Stimulated activated memory B cell treated with anti-CD40 and anti-IgM and Interleukin-4, amounts not matched to agents 10 μg/mL and 1 μg/mL and 100 μg/mL, for 72 hours (primary cell): ENCODE measurements around the gene POU2F3.

ENCODE experiments used
- ATAC-seq: fragments of 150-1000 bp; cut with Tn5 transposase; 2 replicates; pipeline ENCODE4 v1.10.0; 2021
- H3K27ac Mint-ChIP-seq: one replicate; pipeline ENCODE4 v1.8.0; 2022; ENCODE audit warnings: mild to moderate bottlenecking, mixed read lengths
- H3K27me3 Mint-ChIP-seq: one replicate; pipeline ENCODE4 v1.8.0; 2022; ENCODE audit warnings: mixed read lengths
- H3K36me3 Mint-ChIP-seq: one replicate; pipeline ENCODE4 v1.8.0; 2022; ENCODE audit warnings: mixed read lengths
- H3K4me1 Mint-ChIP-seq: one replicate; pipeline ENCODE4 v1.8.0; 2022; ENCODE audit warnings: mixed read lengths
- H3K4me3 Mint-ChIP-seq: one replicate; pipeline ENCODE4 v1.8.0; 2022; ENCODE audit warnings: mild to moderate bottlenecking, moderate library complexity, mixed read lengths
- H3K9me3 Mint-ChIP-seq: one replicate; pipeline ENCODE4 v1.8.0; 2022; ENCODE audit warnings: mixed read lengths

POU2F3 gene

DNA sequence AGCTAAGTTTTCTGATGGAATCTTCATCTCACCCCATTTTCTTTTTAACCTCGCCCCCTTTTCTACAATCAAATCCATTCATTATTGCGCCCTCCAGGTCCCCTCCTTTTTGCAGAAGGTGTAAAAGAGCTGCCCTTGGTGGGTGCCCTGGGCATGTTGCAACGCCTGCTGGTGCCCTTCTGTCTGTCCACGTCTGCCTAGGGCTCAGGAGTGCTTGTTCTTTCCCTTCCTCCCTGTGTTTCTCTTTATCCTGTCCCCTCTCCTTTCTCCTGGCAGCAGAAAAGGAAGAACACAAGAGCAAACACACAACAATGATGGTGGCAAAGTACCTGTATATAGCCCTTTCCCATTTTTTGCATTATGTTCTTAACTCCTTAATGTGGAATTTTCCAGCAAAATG lies 79.0 kb downstream of the POU2F3 start:
- no peak overlapping the region for H3K4me3 Mint-ChIP-seq
- H3K27me3 Mint-ChIP-seq = peaks cover 47% of the 10 kb centered on the region
- no peak for ATAC-seq
- no peaks in the 10 kb centered on the region for H3K36me3 Mint-ChIP-seq
- H3K9me3 Mint-ChIP-seq = no peaks in the 10 kb centered on the region
- H3K27ac Mint-ChIP-seq = no peak overlapping the region
- H3K4me1 Mint-ChIP-seq = no peaks in the 10 kb centered on the region

- peaks cover 86% of the 10 kb centered on the region for H3K27me3 Mint-ChIP-seq
- no peaks in the 10 kb centered on the region for H3K36me3 Mint-ChIP-seq
- peak within 1 kb of the TSS; percentile 27 for H3K27ac Mint-ChIP-seq
- H3K4me3 Mint-ChIP-seq = peak within 1 kb of the TSS; percentile 68
- ATAC-seq = peak; percentile 51
- peaks cover 13% of the 10 kb centered on the region for H3K4me1 Mint-ChIP-seq
- no peaks in the 10 kb centered on the region for H3K9me3 Mint-ChIP-seq
Measured at GRCh38 chr11:120324932-120325810, 85.2 kb downstream of the POU2F3 start, which contains the start of gene TLCD5. Gene TLCD5 (plus strand): TSS chr11:120325299. CDS start chr11:120327442, 2,143 bp downstream.

DNA sequence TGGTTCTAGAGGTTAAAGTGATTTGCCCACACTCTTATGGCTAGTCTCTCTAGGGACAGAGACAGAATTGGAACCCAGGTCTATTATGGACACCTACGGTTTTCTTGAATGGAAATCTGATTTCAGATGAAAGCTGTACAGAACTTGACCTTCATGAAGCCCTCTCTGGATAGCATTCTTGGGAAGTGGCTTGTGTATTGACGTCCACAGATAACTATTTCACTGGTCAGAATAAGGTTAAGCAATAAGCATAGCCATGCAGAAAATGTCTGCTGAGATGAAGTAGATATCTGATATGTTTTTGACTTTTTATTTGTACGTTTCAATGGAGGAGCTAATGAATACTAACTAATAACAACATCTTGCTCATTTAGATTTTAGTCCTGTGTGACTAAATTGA lies 86.3 kb downstream of the POU2F3 start:
- peaks cover 93% of the 10 kb centered on the region for H3K27me3 Mint-ChIP-seq
- peak overlapping the region; percentile 27 for H3K27ac Mint-ChIP-seq
- no peak for ATAC-seq
- H3K4me1 Mint-ChIP-seq = peaks cover 13% of the 10 kb centered on the region
- no peaks in the 10 kb centered on the region for H3K9me3 Mint-ChIP-seq
- H3K4me3 Mint-ChIP-seq = peak overlapping the region; percentile 65
- H3K36me3 Mint-ChIP-seq = no peaks in the 10 kb centered on the region

DNA sequence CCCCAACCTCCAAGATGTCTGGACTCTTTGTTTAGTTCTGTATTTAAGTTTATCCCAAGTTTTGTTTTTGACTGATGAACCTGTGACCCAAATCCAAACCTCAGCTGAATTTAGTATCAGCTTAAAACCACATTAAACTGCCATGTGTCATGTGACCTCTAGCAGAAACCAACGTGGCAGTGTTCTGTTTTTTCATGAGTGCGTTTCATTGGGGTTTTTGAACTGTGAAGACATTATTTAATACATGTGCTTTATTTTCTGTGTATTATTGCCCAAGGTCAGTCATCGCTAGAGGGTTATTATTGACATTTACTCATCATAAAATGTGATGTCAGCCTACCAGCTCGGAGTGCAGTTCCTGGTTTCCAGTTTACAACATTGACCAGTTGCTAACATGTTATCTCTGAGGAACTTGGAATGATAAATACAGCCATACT lies 86.9 kb downstream of the POU2F3 start:
- H3K27me3 Mint-ChIP-seq = peaks cover 93% of the 10 kb centered on the region
- H3K27ac Mint-ChIP-seq = no peak overlapping the region
- peaks cover 13% of the 10 kb centered on the region for H3K4me1 Mint-ChIP-seq
- H3K4me3 Mint-ChIP-seq = no peak overlapping the region
- H3K36me3 Mint-ChIP-seq = no peaks in the 10 kb centered on the region
- H3K9me3 Mint-ChIP-seq = no peaks in the 10 kb centered on the region
- no peak for ATAC-seq

DNA sequence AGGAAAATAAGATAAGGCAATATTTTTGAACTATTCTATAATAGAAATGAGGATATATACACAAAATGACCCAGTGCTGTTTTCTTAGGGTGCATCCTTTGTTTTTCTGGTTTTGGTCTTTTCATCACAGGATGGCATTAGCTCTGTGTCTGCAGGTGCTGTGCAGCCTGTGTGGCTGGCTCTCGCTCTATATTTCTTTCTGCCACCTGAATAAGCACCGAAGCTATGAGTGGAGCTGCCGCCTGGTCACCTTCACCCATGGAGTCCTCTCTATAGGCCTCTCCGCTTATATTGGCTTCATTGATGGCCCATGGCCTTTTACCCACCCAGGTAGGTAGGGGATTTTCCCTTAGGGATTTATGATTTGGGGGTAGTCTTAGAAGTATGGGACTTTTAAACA lies 87.4 kb downstream of the POU2F3 start:
- H3K27me3 Mint-ChIP-seq = peaks cover 93% of the 10 kb centered on the region
- peaks cover 13% of the 10 kb centered on the region for H3K4me1 Mint-ChIP-seq
- ATAC-seq = no peak
- H3K36me3 Mint-ChIP-seq = no peaks in the 10 kb centered on the region
- no peak overlapping the region for H3K4me3 Mint-ChIP-seq
- no peak overlapping the region for H3K27ac Mint-ChIP-seq
- no peaks in the 10 kb centered on the region for H3K9me3 Mint-ChIP-seq

DNA sequence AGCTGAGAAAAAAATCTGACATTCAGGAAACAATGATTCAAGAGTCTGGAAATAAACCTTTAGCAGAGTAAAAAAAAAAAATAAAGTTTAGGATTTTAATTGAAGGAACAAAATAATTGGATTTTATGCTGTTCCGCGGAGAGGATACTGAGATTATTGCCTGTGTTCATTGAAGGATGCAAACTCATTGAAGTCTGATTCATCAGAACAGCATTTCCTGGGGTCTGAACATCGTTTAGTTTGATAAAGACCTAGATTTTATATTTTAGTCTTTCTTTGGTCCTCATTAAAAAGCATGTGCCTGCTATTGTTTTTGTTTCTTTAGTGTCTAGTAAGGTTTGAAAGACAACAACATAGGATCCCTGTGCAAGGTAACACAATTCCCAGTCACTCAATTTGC lies 89.6 kb downstream of the POU2F3 start:
- no peak overlapping the region for H3K4me3 Mint-ChIP-seq
- no peak overlapping the region for H3K27ac Mint-ChIP-seq

GRCh38 chr11:120330045-120330444 lies 90.1 kb downstream of the POU2F3 start:
- Mint-ChIP-seq H3K27me3 (peaks cover 80% of the 10 kb centered on the region), H3K27ac (no peak overlapping the region), H3K36me3 (no peaks in the 10 kb centered on the region), H3K4me1 (peaks cover 10% of the 10 kb centered on the region), H3K9me3 (no peaks in the 10 kb centered on the region), H3K4me3 (no peak overlapping the region)
- no peak for ATAC-seq

More for the DNA sequence above, 89.6 kb downstream of the POU2F3 start:
- no peak for ATAC-seq
- H3K9me3 Mint-ChIP-seq = no peaks in the 10 kb centered on the region
- peaks cover 12% of the 10 kb centered on the region for H3K4me1 Mint-ChIP-seq
- H3K36me3 Mint-ChIP-seq = no peaks in the 10 kb centered on the region
- H3K27me3 Mint-ChIP-seq = peaks cover 83% of the 10 kb centered on the region

DNA sequence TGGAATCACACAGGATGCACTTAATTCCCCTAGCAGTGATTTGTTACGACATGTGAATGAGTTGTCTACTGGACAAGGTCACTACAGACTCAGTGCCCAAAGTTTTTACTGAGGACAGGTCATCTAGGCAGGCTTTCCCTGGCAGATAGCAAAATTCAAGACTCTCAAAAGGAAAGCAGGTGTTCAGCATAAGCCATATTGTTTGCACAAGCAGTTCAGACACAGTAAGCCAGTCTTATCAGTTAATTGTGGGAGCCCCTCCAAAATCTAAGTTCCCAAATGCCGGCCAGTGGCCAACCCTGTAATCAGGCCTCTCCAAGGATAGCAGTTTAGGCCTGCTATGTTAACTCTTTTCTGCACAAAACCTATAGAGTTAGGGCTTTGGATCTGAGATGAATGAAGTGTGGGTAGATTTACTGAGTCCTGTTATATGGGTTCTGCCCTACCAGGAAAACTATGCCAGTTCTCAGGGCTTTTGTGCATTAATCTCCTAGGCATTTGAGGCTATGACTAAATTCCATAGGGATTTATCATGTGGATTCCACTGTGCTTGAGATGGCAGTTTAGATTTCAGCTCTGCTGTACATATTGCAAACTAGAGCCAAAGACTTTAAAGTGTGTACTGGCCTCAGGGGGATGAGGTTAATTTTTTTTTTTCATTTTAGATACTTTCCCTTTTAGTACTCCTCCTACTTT lies 91.5 kb downstream of the POU2F3 start:
- Mint-ChIP-seq H3K27ac (no peak overlapping the region), H3K4me1 (peaks cover 6% of the 10 kb centered on the region), H3K4me3 (no peak overlapping the region), H3K36me3 (no peaks in the 10 kb centered on the region), H3K9me3 (no peaks in the 10 kb centered on the region), H3K27me3 (peaks cover 72% of the 10 kb centered on the region)
- ATAC-seq = no peak

DNA sequence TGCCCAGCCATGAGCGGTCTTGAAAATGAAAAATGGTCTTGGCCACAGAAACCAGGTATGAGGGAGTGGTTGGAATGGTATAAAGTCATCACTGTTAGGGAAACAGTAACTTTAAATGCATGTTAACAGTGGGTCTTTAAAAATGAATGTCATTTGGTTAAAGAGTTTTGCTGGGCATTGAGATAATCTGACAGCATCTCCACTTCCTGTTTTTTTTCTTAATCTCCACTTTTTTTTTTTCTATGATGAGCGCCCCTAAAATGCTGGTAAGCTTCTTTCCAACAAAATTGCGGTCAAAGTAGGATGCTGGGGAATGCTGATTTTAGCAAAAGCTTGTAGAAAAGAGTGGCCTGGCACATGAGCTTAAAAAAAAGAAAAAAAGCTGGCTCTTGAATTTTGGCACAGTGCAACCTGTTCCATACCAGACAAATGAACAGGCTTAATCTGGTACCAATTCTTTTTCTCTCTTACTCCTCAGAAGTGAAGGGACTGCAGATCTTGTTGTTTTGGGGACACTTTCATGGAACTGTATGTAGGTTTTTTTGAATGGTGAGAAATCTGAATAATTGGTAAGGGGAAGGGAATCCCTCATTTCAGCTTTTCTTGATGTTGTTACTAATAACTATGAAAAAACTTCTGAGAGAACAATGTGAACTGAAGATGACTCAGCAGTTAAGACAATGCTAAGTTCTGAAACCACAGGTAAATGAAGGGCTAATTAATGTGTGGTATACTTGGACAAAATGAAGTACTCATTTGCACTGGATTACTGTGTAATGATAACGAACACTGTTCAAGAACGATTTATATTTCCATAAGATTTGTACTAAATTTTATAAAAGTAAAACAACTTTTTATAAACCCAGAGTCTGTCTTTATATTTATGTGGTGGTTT lies 93.1 kb downstream of the POU2F3 start:
- Mint-ChIP-seq H3K9me3 (no peaks in the 10 kb centered on the region), H3K27me3 (peaks cover 69% of the 10 kb centered on the region), H3K27ac (no peak overlapping the region), H3K4me1 (peaks cover 20% of the 10 kb centered on the region), H3K4me3 (no peak overlapping the region), H3K36me3 (no peaks in the 10 kb centered on the region)
- ATAC-seq = no peak

- H3K36me3 Mint-ChIP-seq = no peaks in the 10 kb centered on the region
- ATAC-seq = no peak
- H3K4me1 Mint-ChIP-seq = peaks cover 22% of the 10 kb centered on the region
- no peak overlapping the region for H3K4me3 Mint-ChIP-seq
- no peaks in the 10 kb centered on the region for H3K9me3 Mint-ChIP-seq
- no peak overlapping the region for H3K27ac Mint-ChIP-seq
- H3K27me3 Mint-ChIP-seq = peaks cover 64% of the 10 kb centered on the region
Measured at GRCh38 chr11:120333801-120334200, 93.9 kb downstream of the POU2F3 start.

DNA sequence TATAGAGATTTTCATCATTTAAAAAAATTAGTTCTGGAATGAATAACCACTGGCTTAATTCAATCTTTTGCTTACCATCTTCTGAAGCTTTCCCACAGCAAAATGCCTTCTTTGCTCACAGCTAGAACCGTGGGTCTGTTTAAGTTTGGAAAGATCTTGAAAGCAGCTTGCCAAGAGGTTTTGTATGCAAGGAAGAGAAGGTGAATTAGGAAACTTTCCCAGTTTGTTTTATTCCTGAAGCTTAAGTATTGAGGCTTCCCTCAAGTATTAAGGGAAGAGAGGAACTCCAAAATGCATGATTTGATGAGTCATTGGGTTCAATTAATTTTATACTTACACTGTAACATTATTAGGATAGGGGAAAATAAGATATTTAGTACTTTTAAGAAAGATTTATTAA lies 94.4 kb downstream of the POU2F3 start:
- Mint-ChIP-seq H3K9me3 (no peaks in the 10 kb centered on the region), H3K27me3 (peaks cover 60% of the 10 kb centered on the region)

GRCh38 chr11:120334894-120335462 lies 95.0 kb downstream of the POU2F3 start:
- Mint-ChIP-seq H3K27ac (no peak overlapping the region), H3K9me3 (no peaks in the 10 kb centered on the region)
- no peak for ATAC-seq

More for the DNA sequence above, 94.4 kb downstream of the POU2F3 start:
- H3K4me1 Mint-ChIP-seq = peaks cover 23% of the 10 kb centered on the region
- no peak overlapping the region for H3K27ac Mint-ChIP-seq
- no peaks in the 10 kb centered on the region for H3K36me3 Mint-ChIP-seq
- H3K4me3 Mint-ChIP-seq = no peak overlapping the region
- no peak for ATAC-seq

GRCh38 chr11:120335556-120335907 lies 95.6 kb downstream of the POU2F3 start:
- Mint-ChIP-seq H3K36me3 (no peaks in the 10 kb centered on the region), H3K27ac (no peak overlapping the region), H3K4me1 (peaks cover 31% of the 10 kb centered on the region), H3K4me3 (peak overlapping the region; percentile 68), H3K27me3 (peaks cover 60% of the 10 kb centered on the region), H3K9me3 (no peaks in the 10 kb centered on the region)
- ATAC-seq = peak; percentile 62

More at GRCh38 chr11:120334894-120335462, 95.0 kb downstream of the POU2F3 start:
- Mint-ChIP-seq H3K27me3 (peaks cover 60% of the 10 kb centered on the region), H3K4me1 (peaks cover 30% of the 10 kb centered on the region), H3K4me3 (peak overlapping the region; percentile 68), H3K36me3 (no peaks in the 10 kb centered on the region)

DNA sequence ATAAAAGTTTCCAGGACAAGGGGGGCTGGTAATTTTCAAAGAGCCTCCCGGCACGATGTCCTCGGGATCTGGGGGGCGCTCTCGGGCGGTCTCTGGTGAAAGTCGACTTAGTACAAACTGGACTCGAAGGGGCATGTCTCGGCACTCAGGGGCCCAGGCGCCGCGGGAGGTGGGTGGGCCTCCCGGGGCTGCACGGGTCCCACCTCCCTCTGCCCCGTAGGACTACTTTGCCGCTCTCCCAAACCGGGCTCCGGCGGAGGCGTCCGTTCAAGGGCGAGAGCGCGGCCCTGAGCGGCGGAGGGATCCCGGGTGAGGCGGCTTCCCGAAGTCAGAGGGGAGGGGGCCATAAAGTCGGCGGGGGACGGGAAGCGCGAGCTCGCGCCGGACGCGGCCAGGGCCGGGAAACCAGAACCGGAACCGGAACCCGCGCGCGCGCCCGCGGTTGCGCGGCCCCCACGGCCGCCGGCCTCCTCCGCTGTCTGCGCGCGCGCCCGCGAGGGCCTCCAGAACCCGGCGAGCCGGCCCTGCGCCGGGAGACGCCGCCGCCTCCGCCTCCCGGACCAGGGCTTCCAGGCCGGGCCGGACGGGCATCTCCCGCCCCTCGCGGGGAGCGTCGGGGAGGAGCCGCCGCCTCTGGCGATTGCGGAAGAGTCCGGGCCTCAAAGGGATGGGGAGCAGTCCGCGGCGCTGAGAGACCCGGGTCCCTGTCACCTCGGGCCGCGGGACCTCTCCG lies 96.1 kb downstream of the POU2F3 start, which contains the start of gene ARHGEF12:
TSS of gene ARHGEF12 (plus strand) at position 506 of the 733 bp plus-strand sequence. CDS start 831 bp downstream, outside the sequence.
- H3K27me3 Mint-ChIP-seq = peaks cover 55% of the 10 kb centered on the region
- H3K36me3 Mint-ChIP-seq = no peaks in the 10 kb centered on the region

More for the DNA sequence above, 96.1 kb downstream of the POU2F3 start, which contains the start of gene ARHGEF12:
- Mint-ChIP-seq H3K27ac (peak within 1 kb of the TSS; percentile 74), H3K4me1 (peaks cover 31% of the 10 kb centered on the region), H3K9me3 (no peaks in the 10 kb centered on the region), H3K4me3 (peak within 1 kb of the TSS; percentile 89)
- ATAC-seq = peak; percentile 88
